Body of pancreas (tissue), 4 donors: ENCODE measurements around the gene MOG.

Experiments
- POLR2A ChIP-seq, 3 donors: fragments of 450-650 bp; IDR thresholded peaks; one replicate each; pipeline ENCODE4 v1.6.1; 2016; ENCODE audit warnings: antibody characterized with exemption in 3 of 3, mild to moderate bottlenecking in 2 of 3
- TF ChIP-seq, protein P1 (sequence below), 7 experiments: fragments of 450-650 bp in 4 of 7; fragments of 200-600 bp in 3 of 7; sonication (generic) in 3 of 7; IDR thresholded peaks; one replicate each; pipeline ENCODE4 v1.5.1; 2016 to 2019; ENCODE audit warnings: antibody characterized with exemption in 7 of 7

DNA sequence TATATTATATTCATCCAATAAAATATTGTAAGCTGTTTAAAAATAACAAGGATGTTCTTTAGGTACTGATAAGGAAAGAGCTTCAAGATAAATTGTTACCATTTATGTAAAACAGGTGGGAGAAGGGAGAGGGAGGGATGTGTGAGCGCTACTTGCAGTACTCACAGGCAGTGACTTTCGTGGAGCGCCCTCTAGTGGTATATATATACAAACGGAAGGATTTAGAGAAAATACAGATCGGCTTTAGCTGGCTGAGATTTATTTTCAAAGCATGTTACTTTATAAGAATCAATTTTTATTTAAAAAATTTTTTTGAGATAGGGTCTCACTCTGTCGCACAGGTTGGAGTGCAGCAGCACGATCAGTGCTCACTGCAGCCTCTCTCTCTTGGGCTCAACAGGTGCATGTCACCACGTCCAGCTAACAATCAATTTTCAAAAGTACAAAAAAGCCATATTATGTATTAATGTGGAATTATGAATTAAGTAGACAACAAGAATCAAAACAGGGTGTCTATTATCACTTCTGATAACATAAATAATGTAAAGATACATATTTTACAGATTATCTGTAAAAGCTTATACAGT is 3.3 kb upstream of the MOG start:
- TF ChIP-seq, protein P1, sequence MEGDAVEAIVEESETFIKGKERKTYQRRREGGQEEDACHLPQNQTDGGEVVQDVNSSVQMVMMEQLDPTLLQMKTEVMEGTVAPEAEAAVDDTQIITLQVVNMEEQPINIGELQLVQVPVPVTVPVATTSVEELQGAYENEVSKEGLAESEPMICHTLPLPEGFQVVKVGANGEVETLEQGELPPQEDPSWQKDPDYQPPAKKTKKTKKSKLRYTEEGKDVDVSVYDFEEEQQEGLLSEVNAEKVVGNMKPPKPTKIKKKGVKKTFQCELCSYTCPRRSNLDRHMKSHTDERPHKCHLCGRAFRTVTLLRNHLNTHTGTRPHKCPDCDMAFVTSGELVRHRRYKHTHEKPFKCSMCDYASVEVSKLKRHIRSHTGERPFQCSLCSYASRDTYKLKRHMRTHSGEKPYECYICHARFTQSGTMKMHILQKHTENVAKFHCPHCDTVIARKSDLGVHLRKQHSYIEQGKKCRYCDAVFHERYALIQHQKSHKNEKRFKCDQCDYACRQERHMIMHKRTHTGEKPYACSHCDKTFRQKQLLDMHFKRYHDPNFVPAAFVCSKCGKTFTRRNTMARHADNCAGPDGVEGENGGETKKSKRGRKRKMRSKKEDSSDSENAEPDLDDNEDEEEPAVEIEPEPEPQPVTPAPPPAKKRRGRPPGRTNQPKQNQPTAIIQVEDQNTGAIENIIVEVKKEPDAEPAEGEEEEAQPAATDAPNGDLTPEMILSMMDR (IDR thresholded peaks at IDR 0.05): peak; percentile 57 to 90 (median 60)
- no peak for TF ChIP-seq POLR2A (IDR thresholded peaks at IDR 0.05)
